Osteoblast (primary cell): ENCODE measurements around the gene CFAP45. TPM values are rescaled to one million over a fixed set of nuclear protein-coding genes. Genes with fewer than 3 reads are reported as not detected.

ENCODE experiments used
- DNase-seq: peaks from one replicate; pipeline ENCODE4 v3.0.0; 2011; ENCODE audit warnings: low spot score, mixed read lengths; ENCODE audit not compliant: insufficient read length; ENCODE audit errors: missing footprints
- H2AFZ ChIP-seq: 2 replicates; pipeline ENCODE4 v1.6.0; 2011; ENCODE audit warnings: mild to moderate bottlenecking, low read length
- H3K27ac ChIP-seq: 2 replicates; pipeline ENCODE4 v1.5.1; 2011; ENCODE audit warnings: mild to moderate bottlenecking, low read depth, low read length, moderate library complexity
- H3K27me3 ChIP-seq: 2 replicates; pipeline ENCODE4 v1.6.0; 2012; ENCODE audit warnings: mild to moderate bottlenecking, control low read depth, inconsistent platforms, low read length, moderate library complexity; ENCODE audit not compliant: insufficient read depth
- H3K36me3 ChIP-seq: 2 replicates; pipeline ENCODE4 v1.5.1; 2011; ENCODE audit warnings: mild to moderate bottlenecking, low read length, control low read depth, moderate library complexity; ENCODE audit not compliant: insufficient read depth
- H3K4me1 ChIP-seq: 2 replicates; pipeline ENCODE4 v1.5.1; 2011; ENCODE audit warnings: mild to moderate bottlenecking, low read length, control low read depth, moderate library complexity; ENCODE audit not compliant: insufficient read depth
- H3K4me2 ChIP-seq: 2 replicates; pipeline ENCODE4 v1.6.0; 2011; ENCODE audit warnings: mild to moderate bottlenecking, low read length; ENCODE audit not compliant: insufficient read depth
- H3K4me3 ChIP-seq: fragments of 200-600 bp; sonication (generic); 3 replicates; pipeline ENCODE4 v1.5.1; 2012; ENCODE audit warnings: mild to moderate bottlenecking, low read length, inconsistent platforms; ENCODE audit not compliant: insufficient read depth
- H3K79me2 ChIP-seq: 2 replicates; pipeline ENCODE4 v1.6.0; 2012; ENCODE audit warnings: mild to moderate bottlenecking, low read length, control low read depth, inconsistent platforms; ENCODE audit not compliant: insufficient read depth
- H3K9me3 ChIP-seq: 2 replicates; pipeline ENCODE4 v1.5.1; 2011; ENCODE audit warnings: low read depth, low read length, control low read depth
- H4K20me1 ChIP-seq: 2 replicates; pipeline ENCODE4 v1.6.0; 2012; ENCODE audit warnings: mild to moderate bottlenecking, low read length, control low read depth; ENCODE audit not compliant: insufficient read depth
- total RNA-seq: library from RNA; depleted of rRNA; stranded (reverse); fragments of >200 nt; gene quantifications from 2 replicates; pipeline ENCODE4 v1.2.3, GENCODE V29; 2012
- TF ChIP-seq, protein P1 (sequence below): IDR thresholded peaks from 2 replicates; pipeline ENCODE4 v1.5.1; 2011; ENCODE audit warnings: mild to moderate bottlenecking, low read depth, low read length, moderate library complexity; ENCODE audit errors: extremely low read depth

Gene CFAP45
- total RNA-seq, 1 donor: 0.36 TPM

DNA sequence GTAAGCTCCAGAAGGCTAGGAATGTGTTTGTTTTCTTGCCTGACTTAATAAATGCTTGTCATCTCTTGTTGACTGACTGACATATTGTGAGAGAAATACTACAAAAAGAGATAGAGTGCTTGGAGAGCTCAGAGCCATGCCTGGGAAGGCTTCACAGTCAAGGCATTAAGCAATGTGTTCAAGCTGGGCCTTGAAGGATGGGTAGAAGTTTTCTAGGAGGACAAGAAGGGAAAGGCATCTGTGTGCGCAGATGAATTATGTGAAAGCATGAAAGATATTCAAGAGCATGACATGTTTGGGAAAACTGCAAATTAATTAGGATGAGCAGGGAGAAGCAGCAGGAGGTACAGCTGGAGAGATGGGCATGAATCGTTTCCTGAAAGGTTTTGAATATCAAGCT, 67.7 kb downstream of the CFAP45 start:
- Histone ChIP-seq H3K4me3 (no peak overlapping the region), H3K36me3 (no peaks in the 10 kb centered on the region), H3K79me2 (no peaks in the 10 kb centered on the region), H3K4me1 (peaks cover 6% of the 10 kb centered on the region), H3K27me3 (no peaks in the 10 kb centered on the region), H2AFZ (no peak overlapping the region), H3K27ac (no peak overlapping the region), H3K9me3 (no peaks in the 10 kb centered on the region), H4K20me1 (no peaks in the 10 kb centered on the region), H3K4me2 (no peak overlapping the region)
- TF ChIP-seq, protein P1, sequence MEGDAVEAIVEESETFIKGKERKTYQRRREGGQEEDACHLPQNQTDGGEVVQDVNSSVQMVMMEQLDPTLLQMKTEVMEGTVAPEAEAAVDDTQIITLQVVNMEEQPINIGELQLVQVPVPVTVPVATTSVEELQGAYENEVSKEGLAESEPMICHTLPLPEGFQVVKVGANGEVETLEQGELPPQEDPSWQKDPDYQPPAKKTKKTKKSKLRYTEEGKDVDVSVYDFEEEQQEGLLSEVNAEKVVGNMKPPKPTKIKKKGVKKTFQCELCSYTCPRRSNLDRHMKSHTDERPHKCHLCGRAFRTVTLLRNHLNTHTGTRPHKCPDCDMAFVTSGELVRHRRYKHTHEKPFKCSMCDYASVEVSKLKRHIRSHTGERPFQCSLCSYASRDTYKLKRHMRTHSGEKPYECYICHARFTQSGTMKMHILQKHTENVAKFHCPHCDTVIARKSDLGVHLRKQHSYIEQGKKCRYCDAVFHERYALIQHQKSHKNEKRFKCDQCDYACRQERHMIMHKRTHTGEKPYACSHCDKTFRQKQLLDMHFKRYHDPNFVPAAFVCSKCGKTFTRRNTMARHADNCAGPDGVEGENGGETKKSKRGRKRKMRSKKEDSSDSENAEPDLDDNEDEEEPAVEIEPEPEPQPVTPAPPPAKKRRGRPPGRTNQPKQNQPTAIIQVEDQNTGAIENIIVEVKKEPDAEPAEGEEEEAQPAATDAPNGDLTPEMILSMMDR: no peak
- no peak for DNase-seq

DNA sequence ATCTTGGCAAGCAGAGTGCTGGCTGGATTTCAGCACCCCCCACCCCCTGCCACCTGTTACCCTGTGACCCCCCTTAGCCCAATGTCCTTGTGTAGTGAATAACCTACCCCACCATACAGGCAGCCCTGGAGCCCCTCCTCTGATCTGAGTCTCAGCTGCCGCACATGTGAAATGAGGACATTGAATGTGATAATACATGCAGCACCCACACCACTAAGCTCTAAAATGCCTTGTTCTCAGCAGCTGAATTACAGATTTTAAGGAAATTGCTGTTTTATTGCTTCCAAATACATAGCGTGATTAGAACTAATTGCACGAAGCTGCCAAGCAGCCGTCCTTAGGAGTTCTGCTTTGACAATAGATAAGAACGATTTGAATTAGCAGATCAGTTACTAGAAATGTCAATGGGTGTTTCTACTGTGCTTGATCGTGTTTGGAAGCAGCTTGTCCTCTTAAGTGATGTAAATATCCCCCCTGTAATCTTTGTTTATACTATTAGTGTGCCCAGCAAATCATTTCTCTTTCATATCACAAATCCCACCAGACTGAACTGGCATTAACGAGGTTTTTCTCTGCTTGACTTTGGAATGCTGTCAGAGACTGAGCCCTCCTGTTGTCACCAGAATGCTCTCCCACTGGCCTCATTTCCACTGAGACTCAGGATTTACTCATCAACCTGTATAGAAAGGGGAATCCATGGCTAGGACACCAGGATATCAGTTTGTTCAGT, 68.4 kb downstream of the CFAP45 start:
- TF ChIP-seq, protein P1: no peak
- H3K9me3 ChIP-seq: no peaks in the 10 kb centered on the region
- no peaks in the 10 kb centered on the region for H3K27me3 ChIP-seq
- H2AFZ ChIP-seq: no peak overlapping the region
- H3K27ac ChIP-seq: no peak overlapping the region
- no peaks in the 10 kb centered on the region for H3K79me2 ChIP-seq
- H3K4me1 ChIP-seq: peaks cover 6% of the 10 kb centered on the region
- no peak overlapping the region for H3K4me3 ChIP-seq
- no peaks in the 10 kb centered on the region for H3K36me3 ChIP-seq
- no peak overlapping the region for H3K4me2 ChIP-seq
- H4K20me1 ChIP-seq: no peaks in the 10 kb centered on the region
- no peak for DNase-seq

DNA sequence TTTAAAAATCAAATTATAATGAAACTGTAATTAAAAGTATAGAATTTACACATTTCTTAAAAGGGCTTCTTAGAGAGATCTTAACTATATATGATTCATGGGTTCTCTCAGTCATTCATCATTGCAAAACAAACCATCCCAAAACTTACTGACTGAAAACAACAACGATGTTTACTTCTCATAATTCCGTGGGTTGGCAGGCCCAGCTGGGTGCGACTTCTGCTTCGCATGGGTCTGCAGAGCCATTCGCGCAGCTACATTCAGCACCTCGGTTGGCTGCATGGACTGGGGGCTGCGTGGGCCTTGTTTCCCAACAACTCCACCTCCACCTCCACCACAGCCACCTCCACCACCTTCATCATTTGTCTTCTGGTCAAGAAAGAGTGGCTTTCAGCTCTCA, 69.2 kb downstream of the CFAP45 start:
- Histone ChIP-seq H3K27ac (peak overlapping the region; percentile 33), H3K36me3 (no peaks in the 10 kb centered on the region), H4K20me1 (no peaks in the 10 kb centered on the region), H3K27me3 (no peaks in the 10 kb centered on the region), H3K4me1 (peaks cover 6% of the 10 kb centered on the region), H3K9me3 (no peaks in the 10 kb centered on the region), H2AFZ (no peak overlapping the region), H3K79me2 (no peaks in the 10 kb centered on the region), H3K4me3 (no peak overlapping the region), H3K4me2 (no peak overlapping the region)
- TF ChIP-seq, protein P1: no peak
- DNase-seq: no peak

DNA sequence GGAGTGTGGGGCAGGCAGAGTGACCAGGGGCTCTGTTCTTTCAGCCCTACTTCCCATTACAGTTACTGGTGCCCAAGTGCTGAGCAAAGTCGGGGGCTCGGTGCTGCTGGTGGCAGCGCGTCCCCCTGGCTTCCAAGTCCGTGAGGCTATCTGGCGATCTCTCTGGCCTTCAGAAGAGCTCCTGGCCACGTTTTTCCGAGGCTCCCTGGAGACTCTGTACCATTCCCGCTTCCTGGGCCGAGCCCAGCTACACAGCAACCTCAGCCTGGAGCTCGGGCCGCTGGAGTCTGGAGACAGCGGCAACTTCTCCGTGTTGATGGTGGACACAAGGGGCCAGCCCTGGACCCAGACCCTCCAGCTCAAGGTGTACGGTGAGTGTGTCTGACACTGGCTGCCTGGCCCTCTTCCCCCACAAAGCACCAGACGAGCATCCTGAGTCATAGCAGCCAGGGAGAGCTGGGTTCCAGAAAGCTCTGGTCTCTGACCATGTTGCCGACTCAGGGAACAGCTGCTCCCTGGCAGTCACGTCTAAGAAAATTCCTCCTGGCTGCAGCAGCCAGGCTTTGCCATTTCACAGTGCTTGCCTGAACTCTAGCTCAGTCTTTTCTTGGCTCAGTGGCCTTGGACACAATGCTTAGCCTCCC, 70.0 kb downstream of the CFAP45 start:
- no peaks in the 10 kb centered on the region for H3K79me2 ChIP-seq
- no peaks in the 10 kb centered on the region for H3K36me3 ChIP-seq
- peak; percentile 88 for DNase-seq
- no peaks in the 10 kb centered on the region for H4K20me1 ChIP-seq
- no peak overlapping the region for H3K4me3 ChIP-seq
- H3K27me3 ChIP-seq: no peaks in the 10 kb centered on the region
- no peak overlapping the region for H2AFZ ChIP-seq
- H3K4me1 ChIP-seq: peaks cover 6% of the 10 kb centered on the region
- peak overlapping the region; percentile 33 for H3K27ac ChIP-seq
- H3K4me2 ChIP-seq: no peak overlapping the region
- TF ChIP-seq, protein P1: no peak
- H3K9me3 ChIP-seq: no peaks in the 10 kb centered on the region
